ACC112 (cell line): ENCODE results near the gene CASZ1.

Experiments used
- H2AFZ ChIP-seq: fragments of 200-600 bp; sonication (generic); one replicate; pipeline ENCODE4 v1.6.0; 2017; ENCODE audit warnings: antibody characterized with exemption, low read length; ENCODE audit not compliant: unreplicated experiment
- H3K27ac ChIP-seq: fragments of 200-600 bp; sonication (generic); 2 replicates; pipeline ENCODE4 v1.5.1; 2014; ENCODE audit warnings: low read depth, mild to moderate bottlenecking, antibody characterized with exemption, low read length, moderate library complexity
- H3K27me3 ChIP-seq: fragments of 200-600 bp; sonication (generic); 2 replicates; pipeline ENCODE4 v1.6.1; 2014; ENCODE audit warnings: mild to moderate bottlenecking, antibody characterized with exemption, low read length, moderate library complexity, mixed read lengths; ENCODE audit not compliant: insufficient read depth
- H3K36me3 ChIP-seq: fragments of 200-600 bp; sonication (generic); 2 replicates; pipeline ENCODE4 v1.6.1; 2016; ENCODE audit warnings: mild to moderate bottlenecking, antibody characterized with exemption, low read length, moderate library complexity, mixed read lengths; ENCODE audit not compliant: insufficient read depth
- H3K4me1 ChIP-seq: fragments of 200-600 bp; sonication (generic); one replicate; pipeline ENCODE4 v1.6.1; 2016; ENCODE audit warnings: low read length, mixed read lengths; ENCODE audit not compliant: insufficient read depth, unreplicated experiment, control insufficient read depth
- H3K4me3 ChIP-seq: fragments of 200-600 bp; sonication (generic); 2 replicates; pipeline ENCODE4 v1.5.1; 2014; ENCODE audit warnings: mild to moderate bottlenecking, low read depth, low read length
- H3K79me2 ChIP-seq: fragments of 200-600 bp; sonication (generic); one replicate; pipeline ENCODE4 v1.6.0; 2016; ENCODE audit warnings: low read length; ENCODE audit not compliant: control insufficient read depth, unreplicated experiment, insufficient read depth

CASZ1 gene

GRCh38 chr1:10588640-10589039 lies 207.8 kb downstream of the CASZ1 start:
- no peaks in the 10 kb centered on the region for H3K79me2 ChIP-seq
- no peak overlapping the region for H3K4me3 ChIP-seq
- H3K4me1 ChIP-seq: no peaks in the 10 kb centered on the region
- no peak overlapping the region for H2AFZ ChIP-seq
- no peaks in the 10 kb centered on the region for H3K27me3 ChIP-seq
- H3K27ac ChIP-seq: no peak overlapping the region
- H3K36me3 ChIP-seq: no peaks in the 10 kb centered on the region
